ENCODE data around the gene RAMACL.

DNA sequence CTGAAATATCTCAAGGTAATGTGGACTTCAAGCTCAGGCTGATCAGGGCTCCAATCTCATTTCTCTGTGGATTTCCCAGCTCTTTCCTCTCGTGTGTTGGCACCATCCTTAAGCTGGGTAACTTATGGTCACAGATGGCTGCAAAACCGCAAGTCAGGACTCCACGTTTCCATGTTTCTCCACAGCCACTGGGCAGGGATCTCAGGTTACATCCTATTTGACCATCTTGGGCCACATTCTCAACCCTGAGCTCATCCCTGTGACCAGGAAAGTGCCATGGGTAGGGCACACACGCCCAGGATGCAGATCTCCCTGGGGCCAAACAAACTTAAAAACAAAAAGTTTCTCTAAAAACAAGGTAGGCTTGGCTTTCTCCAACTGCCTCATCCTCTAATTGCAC is 25.2 kb upstream of the RAMACL start:
- TF ChIP-seq, protein P1, sequence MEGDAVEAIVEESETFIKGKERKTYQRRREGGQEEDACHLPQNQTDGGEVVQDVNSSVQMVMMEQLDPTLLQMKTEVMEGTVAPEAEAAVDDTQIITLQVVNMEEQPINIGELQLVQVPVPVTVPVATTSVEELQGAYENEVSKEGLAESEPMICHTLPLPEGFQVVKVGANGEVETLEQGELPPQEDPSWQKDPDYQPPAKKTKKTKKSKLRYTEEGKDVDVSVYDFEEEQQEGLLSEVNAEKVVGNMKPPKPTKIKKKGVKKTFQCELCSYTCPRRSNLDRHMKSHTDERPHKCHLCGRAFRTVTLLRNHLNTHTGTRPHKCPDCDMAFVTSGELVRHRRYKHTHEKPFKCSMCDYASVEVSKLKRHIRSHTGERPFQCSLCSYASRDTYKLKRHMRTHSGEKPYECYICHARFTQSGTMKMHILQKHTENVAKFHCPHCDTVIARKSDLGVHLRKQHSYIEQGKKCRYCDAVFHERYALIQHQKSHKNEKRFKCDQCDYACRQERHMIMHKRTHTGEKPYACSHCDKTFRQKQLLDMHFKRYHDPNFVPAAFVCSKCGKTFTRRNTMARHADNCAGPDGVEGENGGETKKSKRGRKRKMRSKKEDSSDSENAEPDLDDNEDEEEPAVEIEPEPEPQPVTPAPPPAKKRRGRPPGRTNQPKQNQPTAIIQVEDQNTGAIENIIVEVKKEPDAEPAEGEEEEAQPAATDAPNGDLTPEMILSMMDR (IDR thresholded peaks at IDR 0.05; ENCODE audit: poor library complexity, severe bottlenecking) = no peak
- TF ChIP-seq SMC3 (conservative IDR thresholded peaks at IDR 0.05; ENCODE audit: poor library complexity) = no peak
- no peak for TF ChIP-seq EP300 (conservative IDR thresholded peaks at IDR 0.05; ENCODE audit: poor library complexity, severe bottlenecking)
